PC-9 (cell line): ENCODE data around the gene DYSF.

Experiments
- EZH2 ChIP-seq: fragments of 200-600 bp; sonication (generic); IDR thresholded peaks from 2 replicates; pipeline ENCODE4 v1.8.0; 2017; ENCODE audit warnings: antibody characterized with exemption, low read depth
- TF ChIP-seq, protein P1 (sequence below): fragments of 200-600 bp; sonication (generic); conservative IDR thresholded peaks from 2 replicates; pipeline ENCODE4 v1.6.1; 2017; ENCODE audit warnings: mixed run types, antibody characterized with exemption, mild to moderate bottlenecking, moderate library complexity

DNA sequence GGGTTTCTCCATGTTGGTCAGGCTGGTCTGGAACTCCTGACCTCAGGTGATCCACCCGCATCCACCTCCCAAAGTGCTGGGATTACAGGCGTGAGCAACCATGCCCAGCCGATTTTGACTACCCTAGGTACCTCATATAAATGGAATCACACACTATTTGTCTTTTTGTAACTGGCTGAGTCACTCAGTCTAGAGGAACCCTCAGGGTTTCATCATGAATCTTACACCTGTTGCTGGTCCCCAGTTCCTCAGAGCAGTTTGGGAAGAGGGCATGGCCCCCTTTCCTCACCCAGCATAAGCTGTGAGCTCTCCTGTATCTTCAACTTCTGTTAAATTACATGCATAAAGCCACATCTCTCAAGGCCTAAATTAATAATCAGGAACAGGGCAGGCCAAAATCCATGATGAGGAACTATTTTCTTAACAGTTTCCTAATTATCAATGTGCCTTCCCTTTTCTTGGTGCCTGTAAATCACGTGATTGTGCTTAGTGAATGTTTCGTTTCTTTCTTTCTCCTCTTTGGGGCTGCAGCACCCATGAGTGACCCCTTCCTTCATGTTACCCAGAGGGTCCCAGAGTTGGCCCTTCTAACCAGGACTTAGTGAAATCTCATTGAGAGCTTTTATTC is 20.9 kb downstream of the DYSF start:
- no peak for TF ChIP-seq EZH2
- TF ChIP-seq, protein P1, sequence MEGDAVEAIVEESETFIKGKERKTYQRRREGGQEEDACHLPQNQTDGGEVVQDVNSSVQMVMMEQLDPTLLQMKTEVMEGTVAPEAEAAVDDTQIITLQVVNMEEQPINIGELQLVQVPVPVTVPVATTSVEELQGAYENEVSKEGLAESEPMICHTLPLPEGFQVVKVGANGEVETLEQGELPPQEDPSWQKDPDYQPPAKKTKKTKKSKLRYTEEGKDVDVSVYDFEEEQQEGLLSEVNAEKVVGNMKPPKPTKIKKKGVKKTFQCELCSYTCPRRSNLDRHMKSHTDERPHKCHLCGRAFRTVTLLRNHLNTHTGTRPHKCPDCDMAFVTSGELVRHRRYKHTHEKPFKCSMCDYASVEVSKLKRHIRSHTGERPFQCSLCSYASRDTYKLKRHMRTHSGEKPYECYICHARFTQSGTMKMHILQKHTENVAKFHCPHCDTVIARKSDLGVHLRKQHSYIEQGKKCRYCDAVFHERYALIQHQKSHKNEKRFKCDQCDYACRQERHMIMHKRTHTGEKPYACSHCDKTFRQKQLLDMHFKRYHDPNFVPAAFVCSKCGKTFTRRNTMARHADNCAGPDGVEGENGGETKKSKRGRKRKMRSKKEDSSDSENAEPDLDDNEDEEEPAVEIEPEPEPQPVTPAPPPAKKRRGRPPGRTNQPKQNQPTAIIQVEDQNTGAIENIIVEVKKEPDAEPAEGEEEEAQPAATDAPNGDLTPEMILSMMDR, result no peak
